Superior temporal gyrus (tissue), 1 donor: ENCODE measurements around the gene CCDC197.

ENCODE experiments used
- DNase-seq: peaks from one replicate; pipeline ENCODE4 v3.0.0-alpha.2; 2016; ENCODE audit errors: extremely low spot score

The CCDC197 gene

DNA sequence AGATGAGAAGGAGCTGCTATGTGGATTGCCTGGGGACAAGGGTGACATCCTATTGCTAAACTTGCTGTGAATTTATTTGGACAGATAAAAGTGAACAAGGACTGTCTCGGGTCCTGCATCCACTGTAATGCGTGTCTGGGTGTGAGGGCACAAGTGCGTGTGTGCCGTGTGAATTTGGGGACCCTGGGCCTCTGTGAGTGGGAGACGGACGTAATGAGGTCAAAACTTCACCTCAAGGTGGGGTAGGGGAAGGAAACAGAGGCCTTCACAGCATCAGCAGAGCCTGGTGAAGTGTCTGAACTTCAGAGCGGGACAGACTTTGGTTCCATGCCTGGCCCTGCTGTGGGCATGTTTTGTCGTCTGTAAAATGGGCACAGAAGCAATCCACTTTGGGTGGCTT is 35.5 kb upstream of the CCDC197 start:
- no peak for DNase-seq

DNA sequence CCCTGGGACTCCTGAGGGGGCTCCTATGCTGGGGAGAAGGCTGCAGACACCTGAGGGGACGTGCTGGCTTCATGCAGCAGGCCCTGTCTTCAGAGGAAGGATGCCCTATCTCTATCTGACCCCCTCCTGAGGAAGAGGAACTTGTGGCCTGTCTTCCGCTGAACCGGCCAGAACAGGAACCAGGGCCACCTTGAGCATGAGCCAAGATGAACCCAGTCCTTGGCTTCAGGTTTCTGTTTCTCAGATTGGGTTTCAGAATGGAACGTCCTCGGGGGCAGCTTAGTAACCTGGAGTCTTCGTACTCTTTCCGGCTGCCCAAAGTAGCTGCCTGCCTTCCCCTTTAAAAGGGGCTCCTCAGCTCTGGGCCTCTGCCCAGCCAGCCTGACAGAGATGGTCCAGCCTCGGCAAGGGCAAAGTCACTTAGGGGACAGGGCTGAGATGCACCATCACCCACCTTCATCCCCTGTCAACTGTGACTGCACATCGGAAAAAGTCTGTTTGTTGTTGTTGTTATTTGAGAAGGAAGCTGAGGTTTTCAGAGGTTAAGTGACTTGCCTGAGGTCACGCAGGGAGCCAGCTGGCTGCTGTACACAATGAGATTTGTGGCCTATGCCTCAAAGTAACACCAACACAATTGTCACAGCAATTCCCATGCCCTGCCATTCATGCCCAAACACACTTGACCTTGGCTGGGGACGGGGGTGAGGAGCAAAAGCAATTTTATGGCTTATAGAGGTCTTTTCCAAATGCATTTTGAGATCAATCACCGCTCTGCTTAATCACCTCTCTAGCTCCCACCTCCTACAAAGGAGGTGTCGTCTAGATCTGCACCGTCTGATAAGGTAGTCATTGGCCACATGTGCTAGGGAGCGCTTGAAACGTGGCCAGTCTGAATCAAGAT is 34.1 kb upstream of the CCDC197 start:
- DNase-seq = no peak

DNA sequence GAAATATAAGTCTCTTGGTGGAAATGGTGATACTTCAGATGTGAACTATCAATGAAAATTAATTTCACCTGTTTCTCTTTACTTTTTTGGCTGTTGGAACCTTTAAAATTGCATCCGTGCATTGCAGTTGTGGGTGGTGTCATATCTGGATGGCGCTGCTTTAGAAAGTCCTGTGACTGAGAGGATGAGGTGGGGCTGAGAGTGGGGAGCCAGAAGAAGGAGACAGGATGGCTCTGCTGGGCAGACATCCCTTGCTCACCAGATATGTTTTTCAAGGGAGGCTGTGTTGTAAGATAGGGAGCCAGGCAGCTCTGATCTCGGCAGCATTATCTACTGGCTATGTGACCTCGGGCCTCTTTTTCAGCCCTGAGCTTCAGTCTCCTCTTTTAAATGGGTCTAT is 33.4 kb upstream of the CCDC197 start:
- DNase-seq = no peak

DNA sequence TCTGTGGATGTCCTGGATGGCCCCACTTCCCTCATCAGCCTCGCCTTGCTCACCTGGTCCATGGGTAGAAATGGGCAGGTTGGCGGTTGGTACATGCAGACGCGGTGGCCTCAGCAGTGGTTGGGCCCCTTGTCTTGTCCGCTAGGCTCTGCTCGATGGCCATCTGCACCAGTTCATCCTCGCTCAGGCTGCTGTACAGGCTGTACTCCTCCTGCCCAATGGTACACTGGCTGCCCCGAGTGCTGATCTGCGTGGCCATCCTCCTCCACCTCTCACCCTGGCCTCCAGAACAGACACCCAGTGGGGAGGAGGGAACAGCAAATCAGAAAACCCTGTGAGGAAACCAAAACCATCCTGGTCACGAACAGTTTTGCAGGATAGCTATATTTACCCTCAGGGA is 32.8 kb upstream of the CCDC197 start:
- DNase-seq = no peak

DNA sequence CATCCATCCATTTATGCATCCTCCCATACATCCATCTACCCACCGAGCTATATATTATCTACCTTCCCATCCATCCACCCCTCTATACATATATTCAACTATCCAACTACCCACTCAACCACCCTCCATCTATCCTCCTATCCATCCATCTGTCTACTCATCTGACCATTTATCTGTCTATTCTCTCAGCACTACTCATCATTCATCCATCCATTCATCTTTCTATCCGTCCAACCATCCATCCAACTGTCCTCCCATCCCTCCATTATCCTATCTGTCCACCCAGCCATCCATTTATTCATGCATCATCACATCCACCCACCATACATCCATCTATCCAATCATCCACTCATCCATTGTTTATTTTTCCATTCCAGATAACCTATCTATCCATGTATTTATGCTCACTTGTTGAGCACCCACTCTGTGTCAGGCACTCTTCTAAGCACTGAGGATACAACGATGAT is 32.2 kb upstream of the CCDC197 start:
- DNase-seq = no peak

DNA sequence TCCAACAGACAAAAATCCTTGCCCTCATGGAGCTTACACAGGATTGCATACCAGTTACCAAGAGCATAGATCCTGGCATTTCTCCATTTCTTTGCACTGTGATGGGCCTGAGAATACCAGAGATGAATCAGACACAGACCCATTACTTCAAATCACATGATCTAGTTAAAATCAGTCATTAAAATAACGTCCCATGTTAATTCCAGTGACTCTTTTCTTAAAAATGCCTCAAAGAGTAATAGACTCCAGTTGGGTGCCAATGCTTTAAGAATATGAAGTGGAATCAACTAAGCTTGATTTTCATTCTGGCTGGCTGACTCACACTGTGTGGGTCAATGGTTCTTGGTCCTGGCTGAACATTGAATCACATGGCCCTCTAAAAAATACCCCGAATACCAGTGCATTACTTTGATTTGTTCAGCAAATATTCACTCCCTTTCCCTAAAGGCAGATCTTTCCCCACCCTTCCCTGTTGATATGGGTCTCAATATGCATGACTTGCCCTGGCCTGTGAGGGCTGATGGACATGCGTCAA is 31.7 kb upstream of the CCDC197 start:
- DNase-seq = no peak

DNA sequence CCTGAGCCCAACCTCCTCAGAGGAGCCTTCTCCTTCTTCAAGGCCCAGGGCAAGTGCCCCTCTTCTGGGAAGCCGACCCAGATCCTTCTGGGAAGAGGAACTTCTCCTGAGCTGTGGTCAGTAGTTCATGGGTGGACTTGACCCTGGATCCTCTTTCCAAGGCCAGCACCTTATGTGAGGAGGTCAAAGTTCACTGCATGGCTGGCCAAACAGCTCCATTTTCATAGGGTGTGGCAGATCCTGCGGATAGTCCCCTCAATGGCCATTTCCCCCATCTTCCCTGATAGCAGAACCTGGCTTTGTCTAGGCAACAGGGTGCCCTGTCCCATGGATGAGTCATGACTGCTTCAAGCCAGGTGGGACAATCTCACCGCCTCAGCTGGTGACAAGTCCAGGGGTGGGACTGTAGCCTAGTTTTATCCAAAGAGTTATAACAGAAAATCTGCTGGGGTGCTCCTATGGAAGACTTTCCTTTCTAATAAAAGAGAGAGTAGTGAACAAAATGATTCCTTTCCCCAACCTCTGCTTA is 31.1 kb upstream of the CCDC197 start:
- no peak for DNase-seq

DNA sequence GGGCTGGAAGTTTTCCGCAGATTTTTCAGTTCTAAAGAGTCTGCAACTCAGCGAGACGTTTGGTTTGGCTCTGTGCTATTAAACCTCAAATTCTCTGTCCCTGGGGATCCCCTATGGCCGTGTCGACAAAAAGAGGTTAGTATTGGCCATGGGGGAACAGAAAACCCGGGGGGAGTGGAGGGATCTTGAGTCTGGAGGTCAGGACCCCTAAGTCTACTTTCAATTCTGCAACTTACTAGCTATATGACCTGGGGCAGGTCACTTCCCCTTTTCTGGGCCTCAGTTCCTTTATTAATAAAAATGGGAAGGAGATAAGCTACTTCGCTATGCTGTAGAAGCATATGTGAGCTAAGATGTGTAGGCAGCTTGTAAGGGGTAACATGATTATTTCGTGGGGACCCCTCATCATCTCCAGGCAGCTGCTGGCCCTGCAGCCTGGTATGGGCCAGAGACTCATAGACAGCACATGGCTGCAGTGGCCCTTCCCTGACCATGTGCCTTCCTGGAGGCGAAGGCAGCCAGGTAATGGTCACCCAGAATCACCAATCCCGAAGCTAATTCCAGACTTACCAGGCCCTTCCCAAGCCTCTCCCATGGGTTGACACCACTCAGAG is 29.4 kb upstream of the CCDC197 start:
- no peak for DNase-seq

DNA sequence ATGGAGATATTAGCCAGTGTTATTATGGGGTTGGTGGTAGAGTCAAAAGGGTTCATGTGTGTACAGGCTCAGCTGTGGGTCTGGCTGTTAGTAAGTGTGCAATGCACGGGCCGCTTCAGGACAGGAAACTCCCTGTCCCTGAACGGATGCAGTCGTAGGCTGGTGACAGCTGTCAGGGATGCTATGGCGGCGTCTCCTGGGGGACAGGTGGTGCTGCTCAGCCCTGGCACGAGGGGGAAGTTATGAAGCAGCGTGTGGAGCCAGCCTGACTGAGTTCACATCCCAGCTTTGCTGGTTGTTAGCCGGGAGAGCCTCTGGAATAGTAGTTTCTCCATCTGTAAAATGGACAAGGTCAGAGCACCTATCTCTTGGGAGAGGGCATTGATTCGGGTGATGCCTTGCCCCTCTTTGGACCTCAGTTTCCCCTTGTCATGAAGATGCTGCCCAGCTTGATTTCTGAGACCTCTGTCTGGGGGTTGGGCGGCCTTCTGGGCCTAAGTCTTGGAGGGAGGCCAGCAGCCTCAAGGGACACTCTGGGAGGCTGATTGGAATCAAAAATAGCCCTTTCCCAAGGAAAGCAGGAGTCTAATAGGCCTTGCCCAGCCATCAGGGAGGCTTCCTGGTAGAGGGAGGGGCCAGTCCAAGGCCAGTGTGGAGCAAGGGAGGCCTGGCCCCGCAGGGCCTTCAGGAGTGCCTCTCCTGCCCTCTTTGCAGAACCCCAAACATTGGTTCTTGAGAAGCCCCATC is 27.8 kb upstream of the CCDC197 start:
- no peak for DNase-seq

DNA sequence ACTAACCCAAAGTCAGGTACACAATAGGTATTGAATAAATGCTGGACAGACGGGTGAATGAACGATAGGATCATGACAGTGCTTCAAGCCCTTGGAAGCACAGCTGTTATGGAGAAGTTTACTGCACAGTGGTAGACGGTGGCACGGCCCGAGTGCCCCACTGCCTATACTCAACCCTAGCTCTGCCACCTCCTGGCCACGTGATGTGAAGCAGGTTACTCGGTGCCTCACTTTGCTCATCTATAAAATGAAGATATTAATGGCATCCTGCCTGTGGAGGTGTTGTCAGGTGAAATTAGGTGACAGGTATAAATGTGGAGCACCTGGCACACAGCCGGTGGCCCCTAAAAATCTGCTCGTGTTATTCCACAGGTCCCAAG is 26.5 kb upstream of the CCDC197 start:
- DNase-seq = no peak

DNA sequence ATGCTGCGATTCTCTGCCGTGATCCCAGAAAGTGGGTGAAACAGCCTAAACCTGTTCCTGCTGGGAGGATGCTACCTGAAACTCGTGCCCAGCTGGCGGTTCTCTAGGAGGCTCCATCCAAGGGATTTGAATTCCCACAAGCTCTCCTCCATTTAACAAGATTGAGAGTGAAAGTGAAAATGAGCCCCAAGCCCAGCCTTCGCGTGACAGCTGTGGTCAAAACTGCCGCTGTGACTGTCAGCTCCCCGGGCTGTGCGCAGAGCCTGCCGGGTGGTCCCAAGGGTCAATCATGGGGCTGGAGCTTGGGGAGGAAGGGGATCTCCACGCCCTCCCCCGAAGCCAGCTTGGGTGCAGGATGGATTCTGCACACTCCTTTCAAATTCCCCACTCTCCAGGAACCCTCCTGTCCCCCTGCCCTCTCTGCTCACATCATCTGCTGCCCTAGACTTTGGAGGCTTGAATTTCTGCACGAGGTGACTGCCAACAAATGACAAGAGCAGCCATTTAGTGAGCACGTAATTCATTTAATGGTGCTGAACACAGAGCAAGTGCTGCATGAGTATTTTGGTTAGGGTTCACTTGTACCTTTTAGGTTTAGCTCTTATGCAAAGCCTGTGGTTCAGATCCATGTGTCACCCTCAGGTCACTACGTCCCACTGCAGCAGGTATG is 26.0 kb upstream of the CCDC197 start:
- no peak for DNase-seq

DNA sequence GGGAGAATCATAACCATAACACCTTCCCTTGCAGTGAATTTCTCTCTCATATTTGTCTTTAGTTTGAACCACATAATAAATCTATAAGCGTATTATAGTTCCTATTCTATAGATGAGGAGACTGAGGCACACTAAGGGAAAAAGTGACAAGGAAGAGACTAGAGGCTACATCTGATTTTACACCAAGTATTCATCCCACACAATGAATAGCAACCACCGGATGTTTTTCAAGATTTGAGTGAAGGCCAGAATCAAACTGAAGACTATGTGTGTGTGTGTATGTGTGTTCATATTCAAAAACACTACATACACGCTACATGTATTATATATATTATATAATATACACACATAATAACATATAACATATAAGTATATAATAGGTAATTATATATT is 25.5 kb upstream of the CCDC197 start:
- no peak for DNase-seq

DNA sequence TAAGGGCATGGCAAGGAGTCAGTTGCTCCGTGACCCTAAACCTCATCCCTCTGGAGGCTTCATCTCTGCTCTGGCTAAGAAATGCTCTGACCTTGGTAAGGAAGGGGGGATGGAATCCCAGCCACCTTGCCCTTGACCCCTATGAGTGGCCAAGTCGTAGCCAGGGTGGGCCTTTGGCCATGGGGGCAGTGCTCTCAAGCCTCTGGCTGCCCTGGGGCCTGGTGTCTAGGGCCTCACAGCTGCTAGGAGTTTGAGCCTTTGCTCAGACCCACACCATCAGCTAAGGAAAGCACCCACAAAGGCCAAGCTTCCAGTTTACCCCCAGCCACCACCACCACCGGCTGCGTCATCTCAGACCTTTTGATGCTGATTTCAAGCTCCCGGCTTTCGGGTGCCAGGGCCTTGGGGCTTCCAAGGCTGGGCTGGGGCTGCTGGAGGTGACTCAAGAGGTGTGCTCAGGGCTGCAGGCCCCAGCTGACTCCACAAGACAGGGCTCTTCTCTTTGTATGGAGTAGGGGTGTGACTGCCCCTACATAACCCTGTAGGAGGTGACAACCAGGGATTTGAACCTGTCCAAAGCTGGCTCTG is 24.4 kb upstream of the CCDC197 start:
- DNase-seq = no peak

DNA sequence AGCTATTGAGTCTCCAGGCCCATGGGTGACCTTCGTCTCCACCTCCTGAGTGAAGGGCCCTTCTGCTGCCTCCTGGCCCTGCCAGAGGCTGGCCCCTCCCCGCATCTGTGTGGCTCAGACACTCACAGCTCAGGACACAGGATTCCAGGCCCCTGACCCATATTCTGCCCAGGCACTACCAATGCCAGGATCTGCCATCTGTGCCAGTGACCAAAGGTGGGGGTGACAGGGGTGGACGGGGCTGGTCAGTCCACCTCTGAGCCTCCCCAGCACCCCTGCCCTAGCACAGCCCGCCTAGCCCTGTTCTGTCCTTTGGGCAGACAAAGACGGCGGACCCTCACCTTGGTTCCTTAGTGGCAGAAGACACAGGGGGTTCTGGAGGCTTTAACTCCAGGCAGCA is 23.5 kb upstream of the CCDC197 start:
- DNase-seq = no peak

DNA sequence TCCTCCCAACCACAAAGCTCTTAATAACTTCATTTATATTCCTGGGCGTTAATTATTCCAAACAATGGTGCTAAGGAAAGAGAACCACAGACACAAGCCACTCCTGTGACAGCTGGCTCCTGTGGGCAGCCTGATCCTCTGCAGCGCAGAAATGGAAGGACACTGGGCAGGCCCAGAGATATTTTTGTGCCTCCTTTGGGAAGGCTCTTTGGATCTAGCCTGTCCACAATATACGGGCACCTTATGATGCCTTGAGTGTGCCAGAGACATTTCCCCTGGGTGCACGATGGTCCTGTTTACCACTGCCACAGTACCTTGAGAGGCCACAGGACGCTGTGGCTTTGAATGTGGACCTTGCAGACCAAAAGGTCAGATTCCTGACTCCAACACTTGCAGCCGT is 22.8 kb upstream of the CCDC197 start:
- DNase-seq = no peak

DNA sequence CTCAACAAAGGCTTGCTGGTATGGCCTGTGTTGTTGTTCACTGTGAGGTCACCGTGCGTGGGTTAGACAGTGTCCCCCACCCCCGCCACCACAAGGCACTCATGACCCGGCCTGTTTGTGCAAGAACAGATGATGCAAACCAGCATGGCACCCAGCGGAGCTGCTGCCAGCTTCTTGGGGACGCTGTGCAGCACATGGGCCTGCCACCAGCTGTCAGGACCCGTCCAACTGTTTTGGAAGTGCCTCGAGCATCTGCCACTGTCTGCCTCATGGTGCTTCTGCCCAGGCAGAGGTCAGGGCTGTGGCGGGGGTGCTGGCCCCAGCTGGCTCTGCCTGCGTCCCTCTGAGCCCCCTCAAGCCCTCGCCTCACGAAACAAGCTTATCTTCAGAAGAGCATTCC is 22.3 kb upstream of the CCDC197 start:
- no peak for DNase-seq

DNA sequence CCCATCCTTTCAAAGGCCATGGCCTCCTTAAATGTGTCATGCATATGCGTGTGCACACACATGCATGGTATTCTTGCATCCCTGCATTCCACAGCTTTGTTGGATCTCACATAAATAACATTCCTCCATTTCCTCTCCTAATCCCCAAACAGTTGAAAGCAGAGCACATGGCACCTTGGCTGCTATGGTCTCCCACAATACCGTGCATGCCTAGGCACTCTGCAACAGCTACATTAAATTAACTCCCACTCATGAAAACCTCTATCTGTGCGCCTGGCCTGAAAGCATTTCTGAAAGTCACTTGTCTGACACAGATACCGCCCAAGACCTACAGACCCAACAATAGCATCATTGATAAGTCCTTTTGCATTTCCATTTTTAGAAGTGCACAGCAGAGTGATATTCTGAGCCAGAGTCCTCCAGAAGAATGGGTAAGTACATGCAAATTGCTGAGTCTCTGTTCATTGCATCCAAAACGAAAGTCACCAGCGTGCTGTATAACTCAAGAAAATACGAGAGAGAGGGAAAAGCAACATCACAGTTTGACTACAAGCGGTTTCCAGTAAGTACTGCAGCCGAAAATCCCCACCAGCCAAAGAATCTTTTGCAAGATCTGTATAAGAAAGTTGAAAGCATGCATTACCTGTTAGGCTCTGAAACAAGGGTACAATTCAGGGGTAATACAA is 21.2 kb upstream of the CCDC197 start:
- peak; percentile 67 for DNase-seq

DNA sequence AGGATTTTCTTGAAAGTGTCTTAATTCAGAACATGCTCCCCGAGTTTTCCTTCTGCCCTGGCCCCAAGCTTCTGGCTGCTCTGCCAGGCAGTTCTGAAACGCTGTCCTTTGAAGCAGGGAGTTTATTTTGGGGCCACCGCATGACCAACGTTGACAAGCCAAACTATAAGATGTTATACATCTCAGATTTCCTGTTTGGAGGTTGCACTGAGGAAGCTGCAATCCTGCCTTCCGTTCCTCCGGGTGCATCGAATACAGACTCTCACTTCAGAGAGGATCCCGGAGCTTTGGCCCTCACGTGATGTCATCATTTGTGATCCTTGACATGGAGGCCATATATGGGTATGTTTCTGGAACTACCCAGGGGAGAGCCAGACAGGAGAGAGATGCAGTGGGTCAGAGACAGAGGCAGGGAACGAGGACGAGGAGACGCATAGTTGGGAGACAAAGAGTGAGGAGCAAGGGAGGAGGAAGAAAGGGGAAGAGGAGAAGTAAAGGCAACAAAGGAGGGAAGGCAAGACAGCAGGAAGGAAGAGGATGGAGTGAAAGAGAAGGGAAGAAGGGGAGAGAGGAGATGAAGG is 20.5 kb upstream of the CCDC197 start, which contains the start of gene ASB2:
TSS of gene ASB2 (minus strand) at position 94 of the 581 bp plus-strand sequence. CDS start 12,031 bp downstream, outside the sequence.
- DNase-seq = no peak

DNA sequence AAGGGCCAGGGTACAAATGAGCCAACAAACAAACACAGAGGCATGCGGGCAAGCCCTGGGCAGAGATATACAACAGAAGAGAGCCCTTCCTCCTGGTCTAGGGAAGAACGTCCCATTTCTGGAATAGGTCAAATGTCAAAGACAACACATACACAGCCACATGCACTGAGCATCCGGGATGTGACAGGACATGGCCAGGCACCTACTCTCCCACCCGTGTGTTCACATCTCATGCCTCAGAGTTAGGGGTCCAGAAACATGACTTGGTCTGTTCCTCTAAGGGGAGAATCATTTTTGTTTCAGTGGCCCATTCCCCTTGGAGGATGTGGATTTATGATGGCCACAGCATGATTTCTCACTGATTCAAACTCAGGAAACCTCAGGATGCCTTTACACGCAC is 19.9 kb upstream of the CCDC197 start:
- DNase-seq = no peak
